Measurements from ENCODE around the gene NFATC2.
"Not testable (repeated sequence)": the region's sequence is repeated elsewhere in the genome, so short reads cannot be mapped to it uniquely, and the experiment has no call there.

NFATC2 gene

DNA sequence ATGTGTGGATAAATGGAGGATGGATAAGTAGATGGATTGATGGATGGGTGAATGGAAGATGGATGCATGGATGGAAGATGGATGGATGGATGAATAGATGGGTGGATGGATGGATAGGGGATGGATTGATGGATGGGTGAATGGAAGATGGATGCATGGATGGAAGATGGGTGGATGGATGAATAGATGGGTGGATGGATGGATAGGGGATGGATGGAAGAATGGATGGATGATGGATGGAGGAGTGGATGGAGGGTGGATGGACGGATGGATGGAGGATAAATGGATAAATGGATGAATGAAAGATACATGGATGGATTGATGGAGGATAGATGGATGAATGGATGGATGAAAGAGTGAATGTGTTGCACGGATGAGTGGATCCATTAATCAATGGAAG lies 3.0 kb upstream of the NFATC2 start:
- TF ChIP-seq, protein P1, sequence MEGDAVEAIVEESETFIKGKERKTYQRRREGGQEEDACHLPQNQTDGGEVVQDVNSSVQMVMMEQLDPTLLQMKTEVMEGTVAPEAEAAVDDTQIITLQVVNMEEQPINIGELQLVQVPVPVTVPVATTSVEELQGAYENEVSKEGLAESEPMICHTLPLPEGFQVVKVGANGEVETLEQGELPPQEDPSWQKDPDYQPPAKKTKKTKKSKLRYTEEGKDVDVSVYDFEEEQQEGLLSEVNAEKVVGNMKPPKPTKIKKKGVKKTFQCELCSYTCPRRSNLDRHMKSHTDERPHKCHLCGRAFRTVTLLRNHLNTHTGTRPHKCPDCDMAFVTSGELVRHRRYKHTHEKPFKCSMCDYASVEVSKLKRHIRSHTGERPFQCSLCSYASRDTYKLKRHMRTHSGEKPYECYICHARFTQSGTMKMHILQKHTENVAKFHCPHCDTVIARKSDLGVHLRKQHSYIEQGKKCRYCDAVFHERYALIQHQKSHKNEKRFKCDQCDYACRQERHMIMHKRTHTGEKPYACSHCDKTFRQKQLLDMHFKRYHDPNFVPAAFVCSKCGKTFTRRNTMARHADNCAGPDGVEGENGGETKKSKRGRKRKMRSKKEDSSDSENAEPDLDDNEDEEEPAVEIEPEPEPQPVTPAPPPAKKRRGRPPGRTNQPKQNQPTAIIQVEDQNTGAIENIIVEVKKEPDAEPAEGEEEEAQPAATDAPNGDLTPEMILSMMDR (IDR thresholded peaks at IDR 0.05; ENCODE audit: insufficient read depth, low read length, missing control alignments), result no peak

GRCh38 chr20:51543422-51543788 lies 886 bp upstream of the NFATC2 start:
- H3K4me3 ChIP-seq (ENCODE audit: low read depth, low read length), result no peak overlapping the region
- TF ChIP-seq, protein P1 (IDR thresholded peaks at IDR 0.05; ENCODE audit: insufficient read depth, low read length, missing control alignments), result no peak
- POLR2A ChIA-PET, result no interaction called here
- CTCF ChIA-PET, result interaction anchor here (0.6 to 1.2 kb wide), 3 partner anchors 11 to 53 kb away, joined by 3 read pairs; no protein-coding TSS in a partner anchor
- DNase-seq (ENCODE audit: low read depth, low spot score), result no peak

More for the DNA sequence above, 3.0 kb upstream of the NFATC2 start:
- no peak overlapping the region for H3K4me3 ChIP-seq (ENCODE audit: low read depth, low read length)
- ChIA-PET POLR2A (no interaction called here), CTCF (interaction anchor here (0.8 to 1.0 kb wide), 2 partner anchors 49 to 219 kb away, joined by 3 read pairs; no protein-coding TSS in a partner anchor)
- DNase-seq (ENCODE audit: low read depth, low spot score), result no peak

- DNase-seq (ENCODE audit: low read depth, low spot score), result no peak
Measured at GRCh38 chr20:51542033-51542570, 417 bp downstream of the NFATC2 start.

GRCh38 chr20:51541189-51542032 lies 1.1 kb downstream of the NFATC2 start:
- TF ChIP-seq, protein P1 (IDR thresholded peaks at IDR 0.05; ENCODE audit: insufficient read depth, low read length, missing control alignments), result no peak
- CTCF ChIA-PET, result interaction anchor here (1.3 kb wide), 1 partner anchor 13 kb away, joined by 3 read pairs; no protein-coding TSS in a partner anchor
- DNase-seq (ENCODE audit: low read depth, low spot score), result no peak
- no peak overlapping the region for H3K4me3 ChIP-seq (ENCODE audit: low read depth, low read length)
- POLR2A ChIA-PET, result no interaction called here

More at GRCh38 chr20:51542033-51542570, 417 bp downstream of the NFATC2 start:
- TF ChIP-seq, protein P1 (IDR thresholded peaks at IDR 0.05; ENCODE audit: insufficient read depth, low read length, missing control alignments), result no peak
- CTCF ChIA-PET, result interaction anchor here (1.3 kb wide), 1 partner anchor 12 kb away, joined by 3 read pairs; no protein-coding TSS in a partner anchor
- POLR2A ChIA-PET, result no interaction called here
- no peak overlapping the region for H3K4me3 ChIP-seq (ENCODE audit: low read depth, low read length)

- DNase-seq (ENCODE audit: low read depth, low spot score), result no peak
- ChIA-PET CTCF (interaction anchor here (1.0 to 1.3 kb wide), 2 partner anchors 14 to 750 kb away, joined by 3 read pairs; no protein-coding TSS in a partner anchor), POLR2A (no interaction called here)
Measured at GRCh38 chr20:51540580-51540979, 1.9 kb downstream of the NFATC2 start.

DNA sequence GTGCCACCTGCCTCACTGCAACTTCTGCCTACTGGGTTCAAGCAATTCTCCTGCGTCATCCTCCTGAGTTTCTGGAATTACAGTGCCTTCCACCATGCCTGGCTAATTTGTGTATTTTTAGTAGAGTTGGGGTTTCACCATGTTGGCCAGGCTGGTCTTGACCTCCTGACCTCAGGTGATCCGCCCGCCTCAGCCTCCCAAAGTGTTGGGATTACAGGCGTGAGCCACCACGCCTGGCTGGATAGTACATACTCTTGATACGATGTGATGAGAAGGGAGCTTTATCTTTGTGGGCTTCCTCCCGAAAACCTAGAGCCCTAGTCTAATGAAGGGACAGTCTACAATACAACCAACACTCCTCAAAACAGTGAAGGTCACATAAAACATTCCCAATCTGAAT lies 2.4 kb downstream of the NFATC2 start:
- DNase-seq (ENCODE audit: low read depth, low spot score); H3K4me3 ChIP-seq (ENCODE audit: low read depth, low read length); POLR2A ChIA-PET: not testable (repeated sequence)
- CTCF ChIA-PET, result interaction anchor here (1.0 to 1.5 kb wide), 3 partner anchors 23 to 749 kb away, joined by 3 to 4 read pairs (median 3); no protein-coding TSS in a partner anchor

More at GRCh38 chr20:51540580-51540979, 1.9 kb downstream of the NFATC2 start:
- no peak overlapping the region for H3K4me3 ChIP-seq (ENCODE audit: low read depth, low read length)
- TF ChIP-seq, protein P1 (IDR thresholded peaks at IDR 0.05; ENCODE audit: insufficient read depth, low read length, missing control alignments), result no peak
